ENCODE data around the gene DNLZ.

Gene DNLZ

GRCh38 chr9:136364942-136365774, 1.6 kb upstream of the DNLZ start:
- TF ChIP-seq CTCF (IDR thresholded peaks at IDR 0.05; ENCODE audit: control insufficient read depth, extremely low read depth, insufficient read depth) = no peak
- no peak for DNase-seq (ENCODE audit: low read depth)
- H3K4me3 ChIP-seq (ENCODE audit: low read depth, low read length) = no peak overlapping the region

- H3K4me3 ChIP-seq (ENCODE audit: low read depth, low read length) = peak overlapping the region; percentile 5
- DNase-seq (ENCODE audit: low read depth) = no peak
- TF ChIP-seq CTCF (IDR thresholded peaks at IDR 0.05; ENCODE audit: control insufficient read depth, extremely low read depth, insufficient read depth) = no peak
Measured at GRCh38 chr9:136363949-136364748, 605 bp upstream of the DNLZ start.

GRCh38 chr9:136362450-136362784, 1.1 kb downstream of the DNLZ start:
- no peak overlapping the region for H3K4me3 ChIP-seq (ENCODE audit: low read depth, low read length)
- no peak for TF ChIP-seq CTCF (IDR thresholded peaks at IDR 0.05; ENCODE audit: control insufficient read depth, extremely low read depth, insufficient read depth)
- DNase-seq (ENCODE audit: low read depth) = no peak

- TF ChIP-seq CTCF (IDR thresholded peaks at IDR 0.05; ENCODE audit: control insufficient read depth, extremely low read depth, insufficient read depth) = no peak
- no peak for DNase-seq (ENCODE audit: low read depth)
- no peak overlapping the region for H3K4me3 ChIP-seq (ENCODE audit: low read depth, low read length)
Measured at GRCh38 chr9:136361754-136362449, 1.6 kb downstream of the DNLZ start.

- TF ChIP-seq CTCF (IDR thresholded peaks at IDR 0.05; ENCODE audit: control insufficient read depth, extremely low read depth, insufficient read depth) = no peak
- no peak for DNase-seq (ENCODE audit: low read depth)
- H3K4me3 ChIP-seq (ENCODE audit: low read depth, low read length) = no peak overlapping the region
Measured at GRCh38 chr9:136361047-136361753, 2.3 kb downstream of the DNLZ start.
